Measurements from ENCODE around the gene SALL2. TPM values are rescaled to one million over a fixed set of nuclear protein-coding genes. Genes with fewer than 3 reads are reported as not detected.

SALL2 gene
- total RNA-seq, 1 experiment from 2014 or later, result 0.47 TPM

GRCh38 chr14:21514341-21514740 is 11.8 kb downstream of the SALL2 start:
- POLR2A ChIA-PET, result no interaction called here
- no peaks in the 10 kb centered on the region for H3K9me3 ChIP-seq (ENCODE audit: control insufficient read depth in 1 of 2, insufficient read depth in 1 of 2, low read depth in 1 of 2, low read length in 2 of 2)
- H3K4me2 ChIP-seq (ENCODE audit: low read length), result no peak overlapping the region
- TF ChIP-seq ELF1 (IDR thresholded peaks at IDR 0.05; ENCODE audit: borderline replicate concordance, low read depth), result no peak
- TF ChIP-seq SIN3A (IDR thresholded peaks at IDR 0.05; ENCODE audit: low read depth), result no peak
- TF ChIP-seq EZH2phosphoT487 (IDR thresholded peaks at IDR 0.05; ENCODE audit: borderline replicate concordance), result no peak
- no peak for TF ChIP-seq EZH2 (IDR thresholded peaks at IDR 0.05)
- TF ChIP-seq POLR2A (IDR thresholded peaks at IDR 0.05; ENCODE audit: borderline replicate concordance, extremely low read depth, insufficient read depth, insufficient read length), result no peak
- no peak overlapping the region for H2AFZ ChIP-seq (ENCODE audit: low read depth, low read length, poor library complexity, severe bottlenecking)
- no peak overlapping the region for H3K4me3 ChIP-seq (replicated peaks in 1 of 2; ENCODE audit: low read depth in 1 of 2, low read length in 2 of 2)
- H3K36me3 ChIP-seq (ENCODE audit: control insufficient read depth in 1 of 2, insufficient read depth in 2 of 2, low read length in 2 of 2), result no peaks in the 10 kb centered on the region
- H3K27me3 ChIP-seq (ENCODE audit: insufficient read depth, low read length), result no peaks in the 10 kb centered on the region
- H3K79me2 ChIP-seq (ENCODE audit: insufficient read depth, low read length), result peaks cover 18% of the 10 kb centered on the region
- no peaks in the 10 kb centered on the region for H4K20me1 ChIP-seq (ENCODE audit: insufficient read depth)
- no TSS peak for BruUV-seq (replicated peaks)
- CTCF ChIA-PET, result interaction anchor here (0.8 to 1.4 kb wide), 2 partner anchors 16 to 59 kb away, joined by 3 to 4 read pairs; partner anchors contain the start of gene CHD8
- H3K9ac ChIP-seq (ENCODE audit: low read length), result no peak overlapping the region
- no peaks in the 10 kb centered on the region for H3K9me2 ChIP-seq (ENCODE audit: insufficient read depth)
- intact Hi-C loops (cut with micrococcal nuclease), result no loop called here
- no peak overlapping the region for H3K27ac ChIP-seq (ENCODE audit: low read depth, low read length)
- no peak for DNase-seq (ENCODE audit: low read depth, low spot score)
- ATAC-seq, result no peak
- peaks cover 7 to 15% of the 10 kb centered on the region in 2 experiments; a peak in 3 of 4 replicates for H3K4me1 ChIP-seq (ENCODE audit: control insufficient read depth in 1 of 2, insufficient read depth in 2 of 2, low read length in 2 of 2)
- RAD21 ChIA-PET (ENCODE audit: low non-redundant PET in 1 of 2, low total read pairs in 2 of 2, uncharacterized antibody in 2 of 2, unreplicated experiment in 2 of 2), result no interaction called here

GRCh38 chr14:21510735-21511657 is 15.2 kb downstream of the SALL2 start, which contains the start of gene METTL3:
TSS of gene METTL3 (minus strand) at chr14:21511340. CDS start at chr14:21511223, 117 bp downstream.
- Histone ChIP-seq H3K9me2 (ENCODE audit: insufficient read depth) (no peaks in the 10 kb centered on the region), H3K27me3 (ENCODE audit: insufficient read depth, low read length) (no peaks in the 10 kb centered on the region), H3K36me3 (ENCODE audit: control insufficient read depth in 1 of 2, insufficient read depth in 2 of 2, low read length in 2 of 2) (peaks cover 8 to 10% of the 10 kb centered on the region in 2 experiments; a peak in 3 of 4 replicates), H2AFZ (ENCODE audit: low read depth, low read length, poor library complexity, severe bottlenecking) (no peak within 1 kb of the TSS), H3K9ac (ENCODE audit: low read length) (peak within 1 kb of the TSS; percentile 84), H3K9me3 (ENCODE audit: control insufficient read depth in 1 of 2, insufficient read depth in 1 of 2, low read depth in 1 of 2, low read length in 2 of 2) (no peaks in the 10 kb centered on the region), H3K4me3 (replicated peaks in 1 of 2; ENCODE audit: low read depth in 1 of 2, low read length in 2 of 2) (peak within 1 kb of the TSS; percentile 72 to 84), H3K79me2 (ENCODE audit: insufficient read depth, low read length) (peaks cover 52% of the 10 kb centered on the region), H4K20me1 (ENCODE audit: insufficient read depth) (no peaks in the 10 kb centered on the region), H3K27ac (ENCODE audit: low read depth, low read length) (peak within 1 kb of the TSS; percentile 87), H3K4me2 (ENCODE audit: low read length) (peak within 1 kb of the TSS; percentile 96), H3K4me1 (ENCODE audit: control insufficient read depth in 1 of 2, insufficient read depth in 2 of 2, low read length in 2 of 2) (peaks cover 8 to 15% of the 10 kb centered on the region in 2 experiments; a peak in 3 of 4 replicates)
- ChIA-PET CTCF (interaction anchor here (1.0 to 4.5 kb wide), 3 partner anchors 12 to 46 kb away, joined by 3 to 30 read pairs (median 3); no protein-coding TSS in a partner anchor), RAD21 (ENCODE audit: low non-redundant PET in 1 of 2, low total read pairs in 2 of 2, uncharacterized antibody in 2 of 2, unreplicated experiment in 2 of 2) (interaction anchor here in 1 of 2 experiments (1.1 kb wide), 1 partner anchor 55 kb away, joined by 5 read pairs; the partner anchor contains the start of gene CHD8), POLR2A (interaction anchor here (0.6 to 1.4 kb wide), 10 partner anchors 10 to 319 kb away, joined by 3 to 6 read pairs (median 3); partner anchors contain the start of gene CHD8)
- peak; percentile 99 for DNase-seq (ENCODE audit: low read depth, low spot score)
- BruUV-seq (replicated peaks), result TSS peak; percentile 77
- peak; percentile 98 for ATAC-seq
- intact Hi-C loops (cut with micrococcal nuclease), result loop anchor here (2.0 kb wide), 1 partner anchor 34 kb away; the partner anchor contains the start of genes RAB2B and TOX4
- TF ChIP-seq REST (IDR thresholded peaks at IDR 0.05; ENCODE audit: low read depth) (no peak), POLR2AphosphoS5 (IDR thresholded peaks at IDR 0.05; ENCODE audit: low read depth, low read length) (peak; percentile 84), ZFX (IDR thresholded peaks at IDR 0.05) (peak; percentile 63; the same call in 1 of the 2 replicates), POLR2A (IDR thresholded peaks at IDR 0.05; ENCODE audit: borderline replicate concordance, extremely low read depth, insufficient read depth, insufficient read length) (peak; percentile 65), MAX (IDR thresholded peaks at IDR 0.05) (peak; percentile 96), SP1 (IDR thresholded peaks at IDR 0.05; ENCODE audit: low read depth) (peak; percentile 41; the same call in 1 of the 2 replicates), SIN3A (IDR thresholded peaks at IDR 0.05; ENCODE audit: low read depth) (peak; percentile 93), FOSL1 (IDR thresholded peaks at IDR 0.05; ENCODE audit: low read depth) (no peak), YY1 (IDR thresholded peaks at IDR 0.05; ENCODE audit: extremely low read depth, insufficient replicate concordance, low read depth, low read length) (peak; percentile 100), EGR1 (IDR thresholded peaks at IDR 0.05; ENCODE audit: low read depth) (peak; percentile 99), SRF (IDR thresholded peaks at IDR 0.05; ENCODE audit: low read depth) (no peak)

All from HCT116 (cell line).